Fibroblast of the conjunctiva (primary cell): ENCODE data around the gene PLB1.
"Not testable (repeated sequence)": the region's sequence is repeated elsewhere in the genome, so short reads cannot be mapped to it uniquely, and the experiment has no call there.

Source experiments
- DNase-seq: peaks from one replicate; pipeline ENCODE4 v3.0.0-alpha.2; 2010; ENCODE audit warnings: low read depth

The PLB1 gene

GRCh38 chr2:28538134-28538533, 42.3 kb downstream of the PLB1 start:
- no peak for DNase-seq

- DNase-seq = no peak
These were observed 42.8 kb downstream of the PLB1 start for GRCh38 chr2:28538652-28539051.

DNA sequence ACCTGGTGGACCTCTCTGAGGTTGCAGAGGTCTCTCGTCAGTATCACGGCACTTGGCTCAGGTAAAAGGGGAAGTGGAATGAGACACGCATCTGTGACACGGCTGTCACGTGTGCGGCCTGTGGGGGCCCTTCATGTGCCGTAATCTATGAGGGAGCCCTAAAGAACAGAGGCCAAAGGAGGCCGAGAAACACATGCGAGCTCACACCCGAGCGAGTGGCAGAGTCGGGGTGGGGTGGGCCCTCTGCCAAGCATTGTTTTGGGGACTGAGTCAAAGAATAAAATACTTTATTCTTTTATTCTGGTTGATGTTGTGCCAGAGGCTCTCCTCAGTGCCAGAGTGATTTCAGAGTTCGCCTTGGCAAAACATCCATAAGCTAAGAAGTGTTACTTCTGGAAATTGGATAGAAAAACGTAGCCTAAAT, 43.3 kb downstream of the PLB1 start:
- no peak for DNase-seq

DNA sequence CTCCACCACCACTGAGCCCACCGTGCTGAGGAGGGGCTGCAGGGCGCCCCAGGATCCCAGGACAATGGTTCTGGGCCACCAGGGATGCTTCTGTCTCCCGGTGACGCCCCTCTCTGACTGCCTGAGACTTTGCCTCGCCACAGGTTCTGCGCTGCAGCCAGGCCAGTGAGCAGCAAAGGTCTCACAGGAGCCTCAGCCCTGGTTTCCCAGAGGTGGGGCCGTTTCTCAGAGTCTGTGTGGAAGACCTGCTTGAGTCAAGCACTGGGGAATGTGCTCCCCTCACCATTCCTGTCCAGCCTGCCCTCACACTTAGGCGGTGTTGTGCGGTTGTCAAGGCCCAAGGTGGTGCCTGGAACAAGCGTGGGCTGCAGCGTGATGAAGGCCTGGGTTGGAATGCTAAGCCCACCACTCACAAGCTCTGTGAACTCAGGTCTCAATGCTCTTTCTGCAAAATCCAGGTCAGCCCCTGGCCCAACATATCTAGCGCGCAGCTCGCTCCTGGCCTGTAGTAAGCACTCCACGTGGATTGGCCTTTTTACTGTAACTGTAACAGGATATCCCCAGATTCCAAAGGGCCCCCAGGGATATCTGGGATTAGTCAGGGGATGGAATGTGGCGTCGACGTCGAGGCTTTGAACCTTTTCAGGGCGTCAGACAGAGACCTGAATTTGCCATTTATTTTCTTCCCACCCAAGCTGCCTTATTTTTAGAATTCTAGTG, 47.6 kb downstream of the PLB1 start:
- DNase-seq = no peak

- DNase-seq = no peak
These were observed 48.1 kb downstream of the PLB1 start for GRCh38 chr2:28544036-28544346.

DNA sequence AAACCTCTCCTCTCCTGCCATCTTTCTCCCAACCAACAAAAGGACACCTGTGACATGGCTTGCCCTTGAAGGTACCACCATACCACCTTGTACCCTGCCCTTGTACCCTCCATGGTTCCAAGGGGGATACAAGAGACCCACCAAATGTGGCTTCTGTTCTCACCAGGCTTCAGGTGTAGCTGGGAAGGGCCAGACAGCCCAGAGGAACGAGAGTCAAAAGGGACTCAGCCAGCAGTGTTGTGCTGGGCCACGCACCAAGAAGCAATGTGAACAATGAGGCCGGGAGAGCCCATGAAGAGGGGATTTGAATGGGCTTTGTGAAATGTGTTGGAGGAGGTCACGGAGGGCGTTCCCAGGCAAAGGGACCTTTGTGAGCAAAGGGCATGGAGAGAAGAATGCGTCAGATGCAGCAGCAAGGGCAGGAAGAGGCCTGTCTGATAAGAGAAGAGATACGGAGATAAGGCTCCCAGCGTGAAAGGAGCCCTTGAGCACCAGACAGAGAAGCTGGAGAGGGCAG, 48.6 kb downstream of the PLB1 start:
- no peak for DNase-seq

- no peak for DNase-seq
These were observed 49.2 kb downstream of the PLB1 start for GRCh38 chr2:28544922-28545589.

GRCh38 chr2:28545590-28546200, 49.8 kb downstream of the PLB1 start:
- no peak for DNase-seq

- DNase-seq = no peak
These were observed 50.4 kb downstream of the PLB1 start for GRCh38 chr2:28546242-28546641.

DNA sequence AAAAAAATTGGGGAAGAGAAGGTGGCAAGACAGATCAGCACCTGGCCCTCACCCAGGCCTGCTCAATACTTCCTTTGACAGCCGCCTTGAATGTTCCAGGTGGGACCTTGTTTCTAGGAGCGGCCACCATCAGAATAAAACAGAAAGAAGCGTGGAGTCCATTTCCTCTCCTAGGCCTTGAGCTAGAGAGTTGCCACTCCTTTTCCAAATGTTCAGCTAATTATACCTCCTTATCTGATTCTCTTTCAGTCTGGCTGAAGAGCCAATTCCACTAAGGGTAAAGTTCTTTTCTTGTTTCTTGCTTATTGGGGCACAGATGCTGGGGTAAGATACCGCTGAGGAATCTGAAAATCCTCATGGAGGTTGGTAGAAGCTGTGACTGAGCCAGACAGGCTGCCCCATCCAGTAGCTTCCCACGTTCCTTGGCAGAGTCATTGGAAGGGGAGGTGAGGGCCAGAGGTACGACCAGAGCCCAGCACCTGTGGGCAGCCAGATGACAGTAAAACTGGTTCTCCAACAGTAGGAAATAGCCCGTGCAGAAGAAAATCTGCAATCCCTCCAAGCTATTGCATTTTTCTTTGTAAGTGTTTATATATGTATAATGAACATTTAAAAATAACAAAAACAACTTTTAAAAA, 51.5 kb downstream of the PLB1 start:
- no peak for DNase-seq

DNA sequence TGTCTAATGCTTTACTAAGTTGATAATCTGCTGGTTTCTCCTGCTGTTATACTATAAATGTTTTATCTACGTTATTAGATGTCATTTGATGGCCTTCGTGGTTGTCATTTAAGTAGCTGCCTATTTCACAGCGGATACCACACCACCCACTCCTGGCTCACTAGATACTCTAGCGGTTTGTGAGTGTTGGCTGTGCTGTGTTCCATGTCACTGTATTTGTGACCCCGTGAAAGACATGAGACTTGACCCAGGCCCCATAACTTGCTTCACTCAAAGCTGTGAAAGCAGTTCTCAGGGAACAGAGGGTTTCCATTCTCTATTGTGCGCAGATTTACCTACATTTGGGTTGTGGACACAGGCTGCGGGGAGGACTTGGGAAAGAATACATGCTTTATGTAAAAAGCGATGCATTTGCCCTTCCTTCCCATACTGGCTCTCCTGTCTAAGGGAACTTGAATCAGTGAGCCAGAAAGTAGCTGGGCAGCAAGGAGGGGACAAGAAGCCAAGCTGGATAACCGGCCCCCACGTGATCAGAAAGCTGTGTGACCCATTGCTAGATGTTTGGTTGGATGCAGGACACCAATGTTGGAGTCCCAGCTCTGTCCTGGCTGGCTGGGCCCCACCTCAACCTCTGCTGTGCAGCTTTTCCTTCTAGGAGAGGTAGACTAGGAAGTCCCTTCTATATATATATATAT, 52.2 kb downstream of the PLB1 start:
- DNase-seq = no peak

DNA sequence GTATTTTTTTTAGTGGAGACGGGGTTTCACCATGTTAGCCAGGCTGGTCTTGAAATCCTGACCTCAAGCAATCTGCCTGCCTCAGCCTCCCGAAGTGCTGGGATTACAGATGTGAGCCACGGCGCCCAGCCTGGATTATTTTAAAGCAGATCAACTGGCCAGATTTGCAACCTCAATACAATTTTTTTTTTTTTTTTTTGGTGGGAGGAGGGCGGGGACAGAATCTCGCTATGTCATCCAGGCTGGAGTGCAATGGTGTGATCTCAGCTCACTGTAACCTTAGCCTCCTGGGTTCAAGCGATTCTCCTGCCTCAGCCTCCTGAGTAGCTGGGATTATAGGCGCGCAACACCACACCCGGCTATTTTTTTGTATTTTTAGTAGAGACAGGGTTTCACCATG, 54.5 kb downstream of the PLB1 start:
- DNase-seq = not testable (repeated sequence)

GRCh38 chr2:28552045-28552823, 56.4 kb downstream of the PLB1 start:
- DNase-seq = no peak

- DNase-seq = no peak
These were observed 60.4 kb downstream of the PLB1 start for GRCh38 chr2:28556303-28556702.

DNA sequence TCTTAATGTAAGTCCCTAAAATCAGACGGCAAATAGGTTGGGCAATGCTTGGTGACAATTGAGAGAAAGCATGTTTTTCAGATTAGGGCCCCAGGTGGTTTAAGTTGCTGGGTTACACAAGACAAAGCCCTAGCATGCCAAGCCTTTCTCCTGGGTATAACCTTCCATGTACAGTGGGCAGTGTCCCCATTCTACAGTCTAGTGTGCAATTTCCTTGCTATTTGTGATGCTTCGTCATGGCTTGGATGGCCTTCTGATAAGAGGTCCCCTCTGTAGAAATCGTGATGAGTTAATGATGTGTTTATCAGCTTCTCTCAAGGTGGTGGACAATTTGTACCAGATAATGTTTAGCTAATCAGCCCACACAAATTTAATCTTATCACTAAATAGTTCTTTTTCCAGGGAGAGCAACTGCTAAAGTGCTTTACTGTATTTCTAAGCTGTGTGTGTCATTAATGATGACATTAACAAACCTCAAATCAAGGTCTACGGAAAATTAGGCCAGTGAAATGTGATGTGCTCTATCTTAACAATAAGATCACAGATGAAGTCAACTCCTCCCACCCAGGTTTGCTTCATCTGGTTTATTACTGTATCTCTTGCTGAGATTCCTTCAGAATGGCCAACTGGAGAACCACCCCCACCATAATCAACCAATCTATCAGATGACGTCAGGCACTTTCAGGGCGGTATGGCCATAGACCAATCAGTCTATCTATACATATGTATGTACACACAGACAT, 61.7 kb downstream of the PLB1 start:
- DNase-seq = no peak

DNA sequence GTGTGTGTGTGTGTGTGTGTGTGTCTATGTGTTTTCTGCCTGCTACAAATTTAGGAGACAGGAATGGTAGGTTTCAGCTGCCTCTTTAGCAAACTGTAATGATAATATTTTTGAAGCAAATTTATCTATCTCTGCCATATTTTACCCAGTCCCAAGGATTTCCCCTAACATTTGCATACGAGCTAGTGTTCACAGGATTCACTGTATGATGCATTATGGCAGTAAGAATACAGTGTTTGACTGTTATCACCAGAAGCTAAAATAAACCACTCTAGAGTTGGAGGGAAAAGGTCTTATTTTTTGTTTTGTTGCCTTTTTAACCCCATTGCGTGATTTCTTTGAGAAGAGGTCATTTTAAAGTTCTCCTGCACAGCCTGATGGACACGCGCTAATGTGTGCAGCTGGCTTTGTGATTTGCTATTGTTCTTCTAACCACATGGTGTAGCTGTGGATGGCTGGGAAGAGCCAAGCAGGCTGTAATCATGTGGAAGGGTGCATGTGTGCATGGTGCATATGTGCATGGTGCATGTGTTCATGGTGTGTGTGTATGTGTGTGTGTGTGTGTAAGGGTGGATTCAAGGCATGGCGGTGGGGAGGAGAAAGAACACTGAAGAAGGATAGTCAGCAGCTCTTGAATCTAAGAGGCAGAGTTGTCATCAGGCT, 62.4 kb downstream of the PLB1 start:
- no peak for DNase-seq

- DNase-seq = no peak
These were observed 63.1 kb downstream of the PLB1 start for GRCh38 chr2:28558918-28559317.

DNA sequence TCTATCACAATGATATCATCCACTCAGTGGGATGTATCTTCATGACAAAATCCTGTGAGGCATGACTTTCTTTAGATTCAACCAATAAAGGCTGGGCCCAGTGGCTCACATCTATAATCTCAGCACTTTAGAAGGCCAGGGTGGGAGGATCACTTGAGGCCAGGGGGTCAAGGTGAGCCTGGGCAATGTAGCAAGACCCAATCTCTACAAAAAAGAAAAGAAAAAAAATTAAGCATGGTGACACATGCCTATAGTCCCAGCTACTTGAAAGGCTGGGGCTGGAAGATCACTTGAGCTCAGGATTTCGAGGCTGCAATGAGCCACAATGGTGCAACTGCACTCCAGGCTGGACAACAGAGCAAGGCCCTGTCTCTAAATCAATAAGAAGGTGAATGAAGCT, 68.0 kb downstream of the PLB1 start:
- DNase-seq = no peak

GRCh38 chr2:28564346-28564745, 68.5 kb downstream of the PLB1 start:
- no peak for DNase-seq

DNA sequence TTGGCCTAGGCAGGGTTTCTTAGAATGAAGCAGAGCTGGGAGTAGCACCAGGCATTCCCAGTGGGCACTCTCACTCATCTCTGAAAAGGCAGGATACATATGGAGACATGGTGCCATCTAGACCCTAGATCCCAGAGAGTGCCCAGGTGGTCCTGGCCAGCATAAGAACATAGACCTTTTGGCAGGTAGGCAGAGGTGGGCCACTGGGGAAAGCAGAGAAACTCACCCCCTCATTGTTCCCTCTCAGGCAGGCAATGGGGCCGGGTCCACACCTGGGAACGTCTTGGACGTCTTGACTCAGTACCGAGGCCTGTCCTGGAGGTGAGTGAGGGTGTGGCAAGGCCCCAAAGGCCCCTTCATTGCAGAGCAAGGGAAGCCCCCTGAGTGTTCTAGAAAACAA, 69.2 kb downstream of the PLB1 start:
- DNase-seq = no peak
